Right atrium auricular region (tissue), 2 donors: Measurements from ENCODE around the gene ATP10D. TPM values are rescaled to one million over a fixed set of nuclear protein-coding genes. Genes with fewer than 3 reads are reported as not detected.

ENCODE experiments used
- DNase-seq: peaks from one replicate; pipeline ENCODE4 v3.0.0-alpha.2; 2019; ENCODE audit warnings: low spot score
- H3K27ac ChIP-seq, 2 donors: fragments of 200-600 bp; sonication (generic); 1 replicate in 1 of 2; 2 replicates in 1 of 2; pipeline ENCODE4 v1.5.1; 2016 to 2019
- H3K27me3 ChIP-seq, 2 donors: fragments of 200-600 bp; sonication (generic); one replicate each; pipeline versions ENCODE4 v1.5.1 to v1.6.0; 2017 to 2019
- H3K36me3 ChIP-seq: fragments of 200-600 bp; sonication (generic); one replicate; pipeline ENCODE4 v1.5.1; 2016
- H3K4me1 ChIP-seq, 2 donors: fragments of 200-600 bp; sonication (generic); one replicate each; pipeline versions ENCODE4 v1.5.1 to v1.6.0; 2017 to 2019
- H3K4me3 ChIP-seq, 2 donors: fragments of 200-600 bp; sonication (generic); 1 replicate in 1 of 2; 2 replicates in 1 of 2; pipeline ENCODE4 v1.5.1; 2017 to 2019; ENCODE audit warnings: mild to moderate bottlenecking in 1 of 2, moderate library complexity in 1 of 2
- H3K9me3 ChIP-seq, 2 donors: fragments of 200-600 bp; sonication (generic); one replicate each; pipeline ENCODE4 v1.5.1; 2019
- total RNA-seq, 2 donors: library from RNA; depleted of rRNA; stranded (reverse); fragments of >200 nt; gene quantifications; one replicate each; pipeline ENCODE4 v1.1.0, GENCODE V29; 2016
- TF ChIP-seq, protein P1 (sequence below), 2 donors: fragments of 200-600 bp; sonication (generic); IDR thresholded peaks; one replicate each; pipeline ENCODE4 v1.5.1; 2019; ENCODE audit warnings: antibody characterized with exemption in 2 of 2

The ATP10D gene
- total RNA-seq: 1 to 10 TPM; 6.9 to 8.9 TPM

- Histone ChIP-seq H3K9me3 (no peaks in the 10 kb centered on the region), H3K4me3 (peak within 1 kb of the TSS; percentile 59 to 63), H3K36me3 (no peaks in the 10 kb centered on the region), H3K27me3 (no peaks in the 10 kb centered on the region), H3K4me1 (peaks cover 0 to 14% of the 10 kb centered on the region in 2 donors), H3K27ac (peak within 1 kb of the TSS; percentile 89 to 92)
- TF ChIP-seq, protein P1, sequence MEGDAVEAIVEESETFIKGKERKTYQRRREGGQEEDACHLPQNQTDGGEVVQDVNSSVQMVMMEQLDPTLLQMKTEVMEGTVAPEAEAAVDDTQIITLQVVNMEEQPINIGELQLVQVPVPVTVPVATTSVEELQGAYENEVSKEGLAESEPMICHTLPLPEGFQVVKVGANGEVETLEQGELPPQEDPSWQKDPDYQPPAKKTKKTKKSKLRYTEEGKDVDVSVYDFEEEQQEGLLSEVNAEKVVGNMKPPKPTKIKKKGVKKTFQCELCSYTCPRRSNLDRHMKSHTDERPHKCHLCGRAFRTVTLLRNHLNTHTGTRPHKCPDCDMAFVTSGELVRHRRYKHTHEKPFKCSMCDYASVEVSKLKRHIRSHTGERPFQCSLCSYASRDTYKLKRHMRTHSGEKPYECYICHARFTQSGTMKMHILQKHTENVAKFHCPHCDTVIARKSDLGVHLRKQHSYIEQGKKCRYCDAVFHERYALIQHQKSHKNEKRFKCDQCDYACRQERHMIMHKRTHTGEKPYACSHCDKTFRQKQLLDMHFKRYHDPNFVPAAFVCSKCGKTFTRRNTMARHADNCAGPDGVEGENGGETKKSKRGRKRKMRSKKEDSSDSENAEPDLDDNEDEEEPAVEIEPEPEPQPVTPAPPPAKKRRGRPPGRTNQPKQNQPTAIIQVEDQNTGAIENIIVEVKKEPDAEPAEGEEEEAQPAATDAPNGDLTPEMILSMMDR (IDR thresholded peaks at IDR 0.05): peak in 1 of 2 donors; percentile 33
- peak; percentile 94 for DNase-seq
Measured at GRCh38 chr4:47485047-47485692, at the start of gene ATP10D. ATP10D (plus strand) TSS chr4:47485275; CDS start chr4:47512541, 27,266 bp downstream.

GRCh38 chr4:47442980-47443379 lies 42.1 kb upstream of the ATP10D start:
- Histone ChIP-seq H3K36me3 (no peaks in the 10 kb centered on the region), H3K4me1 (no peaks in the 10 kb centered on the region), H3K9me3 (no peaks in the 10 kb centered on the region), H3K27me3 (no peaks in the 10 kb centered on the region), H3K4me3 (no peak overlapping the region), H3K27ac (no peak overlapping the region)
- TF ChIP-seq, protein P1 (IDR thresholded peaks at IDR 0.05): no peak
- DNase-seq: no peak

DNA sequence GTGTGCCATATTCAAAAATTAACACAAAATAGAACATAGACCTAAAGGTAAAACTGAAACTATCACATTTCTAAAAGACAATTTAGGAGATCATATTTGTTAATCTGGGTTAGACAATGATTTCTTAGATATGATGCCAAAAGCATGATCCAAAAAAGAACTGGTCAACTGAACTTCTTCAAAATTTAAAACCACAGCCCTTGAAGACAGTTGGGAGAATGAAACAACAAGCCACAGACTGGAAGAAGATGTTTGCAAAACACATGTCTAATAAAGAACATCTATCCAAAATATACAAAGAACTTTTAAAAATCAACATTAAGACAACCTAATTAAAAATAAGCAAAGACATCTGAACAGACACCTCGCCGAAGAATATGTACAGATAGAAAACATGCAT lies 41.0 kb upstream of the ATP10D start:
- Histone ChIP-seq H3K4me1 (no peaks in the 10 kb centered on the region), H3K9me3 (no peaks in the 10 kb centered on the region), H3K27ac (no peak overlapping the region), H3K36me3 (no peaks in the 10 kb centered on the region), H3K27me3 (no peaks in the 10 kb centered on the region), H3K4me3 (no peak overlapping the region)
- TF ChIP-seq, protein P1 (IDR thresholded peaks at IDR 0.05): no peak
- no peak for DNase-seq

- H3K9me3 ChIP-seq: no peaks in the 10 kb centered on the region
- TF ChIP-seq, protein P1 (IDR thresholded peaks at IDR 0.05): no peak
- no peak overlapping the region for H3K27ac ChIP-seq
- H3K36me3 ChIP-seq: peaks cover 15% of the 10 kb centered on the region
- no peak for DNase-seq
- H3K4me1 ChIP-seq: no peaks in the 10 kb centered on the region
- no peaks in the 10 kb centered on the region for H3K27me3 ChIP-seq
- H3K4me3 ChIP-seq: no peak overlapping the region
Measured at GRCh38 chr4:47451657-47452056, 33.4 kb upstream of the ATP10D start.

DNA sequence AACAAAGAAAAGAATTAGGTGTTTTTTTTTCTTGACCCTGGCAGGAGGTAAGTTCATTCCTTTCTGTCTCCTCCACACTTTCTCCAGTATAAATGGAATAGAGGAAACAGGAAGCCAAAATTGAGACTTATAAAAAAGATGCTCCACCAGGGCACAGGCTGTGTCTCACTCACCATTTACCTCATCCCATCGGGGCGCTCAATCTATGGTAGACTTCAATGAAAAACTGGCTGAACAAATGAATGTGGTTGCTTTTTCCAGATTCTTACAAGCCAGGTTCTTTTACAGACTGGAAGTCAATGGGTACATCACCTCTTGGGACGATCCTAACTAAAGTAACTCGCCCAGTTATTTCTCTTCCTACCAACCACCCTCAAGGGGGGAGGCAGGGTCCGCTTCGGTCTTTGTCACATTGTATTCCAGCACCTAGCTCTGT lies 22.3 kb upstream of the ATP10D start:
- DNase-seq: no peak
- Histone ChIP-seq H3K4me3 (peak overlapping the region; percentile 80 to 91), H3K9me3 (no peaks in the 10 kb centered on the region), H3K4me1 (peaks cover 0 to 10% of the 10 kb centered on the region in 2 donors), H3K36me3 (no peaks in the 10 kb centered on the region), H3K27me3 (no peaks in the 10 kb centered on the region), H3K27ac (peak overlapping the region; percentile 89 to 92)
- TF ChIP-seq, protein P1 (IDR thresholded peaks at IDR 0.05): no peak
